Panc1 (cell line): ENCODE results near the gene FXYD4. TPM values are rescaled to one million over a fixed set of nuclear protein-coding genes. Genes with fewer than 3 reads are reported as not detected.

Experiments
- ATAC-seq: fragments of 200-7000 bp; cut with Tn5 transposase; 2 replicates; pipeline ENCODE4 v1.9.1; 2020; ENCODE audit warnings: mild to moderate bottlenecking, moderate library complexity
- BruUV-seq: library from RNA; stranded (reverse); fragments of 400-500 nt; replicated peaks from 2 replicates; lab custom pipeline; 2021; lab: Mats Ljungman, UMichigan
- CTCF ChIA-PET: fragments of 300-600 bp; sonication (Branson Sonifier 250); formaldehyde crosslinking; loops from one replicate; lab custom pipeline; 2022; ENCODE audit warnings: antibody characterized with exemption; lab: Charles Lee
- POLR2A ChIA-PET: fragments of 300-600 bp; sonication (Branson Sonifier 250); formaldehyde crosslinking; loops from one replicate; lab custom pipeline; 2022; ENCODE audit warnings: antibody characterized with exemption; lab: Charles Lee
- DNase-seq: peaks from one replicate; pipeline ENCODE4 v3.0.0-alpha.2; 2010; ENCODE audit warnings: low read depth, low spot score
- H3K27ac ChIP-seq: 2 replicates; pipeline ENCODE4 v1.5.1; 2011; ENCODE audit warnings: mild to moderate bottlenecking, low read length, inconsistent platforms
- H3K27me3 ChIP-seq: fragments of 200-500 bp; sonication (Bioruptor generic); 2 replicates; pipeline ENCODE4 v1.6.0; 2014; ENCODE audit warnings: low read length, inconsistent platforms; ENCODE audit not compliant: control insufficient read depth, insufficient read depth
- H3K36me3 ChIP-seq: fragments of 200-500 bp; sonication (Bioruptor generic); 2 replicates; pipeline ENCODE4 v1.5.1; 2014; ENCODE audit warnings: inconsistent platforms, mild to moderate bottlenecking, low read length, moderate library complexity; ENCODE audit not compliant: control insufficient read depth, insufficient read depth
- H3K4me1 ChIP-seq: 2 replicates; pipeline ENCODE4 v1.5.1; 2011; ENCODE audit warnings: inconsistent platforms, mild to moderate bottlenecking, low read length, moderate library complexity; ENCODE audit not compliant: control insufficient read depth, insufficient read depth
- H3K4me3 ChIP-seq, 2 experiments: 2 replicates each; pipeline ENCODE4 v1.5.1; 2011 to 2012; ENCODE audit warnings: low read depth in 2 of 2, low read length in 2 of 2, mild to moderate bottlenecking in 2 of 2, inconsistent platforms in 1 of 2, moderate library complexity in 1 of 2
- H3K9me3 ChIP-seq: fragments of 200-500 bp; sonication (Bioruptor generic); 2 replicates; pipeline ENCODE4 v1.5.1; 2014; ENCODE audit warnings: low read depth, mild to moderate bottlenecking, inconsistent platforms, low read length, moderate library complexity; ENCODE audit not compliant: control insufficient read depth, insufficient read depth
- CTCF ChIP-seq: fragments of 450-650 bp; IDR thresholded peaks from 2 replicates; pipeline ENCODE4 v1.5.1; 2017; ENCODE audit warnings: mild to moderate bottlenecking
- POLR2AphosphoS5 ChIP-seq: IDR thresholded peaks from 2 replicates; pipeline ENCODE4 v1.6.1; 2012; ENCODE audit warnings: mild to moderate bottlenecking, low read depth, low read length, moderate library complexity
- REST ChIP-seq, 2 experiments: IDR thresholded peaks; 2 replicates each; pipeline ENCODE4 v1.6.1; 2011 to 2012; ENCODE audit warnings: low read depth in 2 of 2, control low read depth in 1 of 2, low read length in 1 of 2, mild to moderate bottlenecking in 1 of 2, moderate library complexity in 1 of 2; ENCODE audit not compliant: insufficient read depth in 1 of 2
- SIN3A ChIP-seq: IDR thresholded peaks from 2 replicates; pipeline ENCODE4 v1.6.1; 2012; ENCODE audit warnings: low read depth, mild to moderate bottlenecking, low read length, moderate library complexity, borderline replicate concordance; ENCODE audit not compliant: insufficient read depth
- TCF7L2 ChIP-seq: IDR thresholded peaks from 2 replicates; pipeline ENCODE4 v1.6.1; 2011; ENCODE audit warnings: mild to moderate bottlenecking, low read depth, low read length, inconsistent platforms
- in situ Hi-C: cut with HindIII; loops from 2 replicates; pipeline ENCODE4 v1.10.0; 2016; ENCODE audit warnings: low sequenced_read_pairs, low pct_unique_long_range_greater_than_20kb
- intact Hi-C: fragments of 100-400 bp; cut with micrococcal nuclease; formaldehyde crosslinking; loops from one replicate; pipeline ENCODE4 v1.10.0; 2022; ENCODE audit not compliant: unreplicated experiment
- total RNA-seq: library from RNA; stranded (reverse); gene quantifications from one replicate; pipeline ENCODE4 v1.2.1, GENCODE V29; 2021; ENCODE audit not compliant: unreplicated experiment

FXYD4 gene
- total RNA-seq, 1 experiment from 2014 or later = not detected

GRCh38 chr10:43386981-43387677, 15.7 kb downstream of the FXYD4 start:
- H3K36me3 ChIP-seq = peaks cover 51% of the 10 kb centered on the region
- H3K9me3 ChIP-seq = no peaks in the 10 kb centered on the region
- DNase-seq (no peak), ATAC-seq (no peak)
- in situ Hi-C loops = no loop called here
- no peak overlapping the region for H3K27ac ChIP-seq
- peaks cover 11% of the 10 kb centered on the region for H3K4me1 ChIP-seq
- no peak for TF ChIP-seq POLR2AphosphoS5
- no peaks in the 10 kb centered on the region for H3K27me3 ChIP-seq
- no peak overlapping the region for H3K4me3 ChIP-seq
- ChIA-PET POLR2A (no interaction called here), CTCF (no interaction called here)
- TSS peak; percentile 45 for BruUV-seq
- intact Hi-C loops = no loop called here

- Histone ChIP-seq H3K4me3 (no peak overlapping the region), H3K36me3 (peaks cover 55% of the 10 kb centered on the region), H3K27ac (no peak overlapping the region), H3K27me3 (no peaks in the 10 kb centered on the region), H3K9me3 (no peaks in the 10 kb centered on the region), H3K4me1 (peaks cover 11% of the 10 kb centered on the region)
- in situ Hi-C loops = no loop called here
- ChIA-PET POLR2A (interaction anchor here (0.7 kb wide), 1 partner anchor 246 kb away, joined by 3 read pairs; no protein-coding TSS in a partner anchor), CTCF (interaction anchor here (0.7 kb wide), 2 partner anchors 24 to 185 kb away, joined by 5 to 6 read pairs; no protein-coding TSS in a partner anchor)
- intact Hi-C loops = no loop called here
- no peak for TF ChIP-seq REST (IDR thresholded peaks at IDR 0.05; ENCODE audit: insufficient read depth in 1 of 2, low read depth in 2 of 2, low read length in 1 of 2)
- no peak for TF ChIP-seq TCF7L2
- TF ChIP-seq CTCF = no peak
- no peak for TF ChIP-seq POLR2AphosphoS5
- no peak for TF ChIP-seq SIN3A
- no TSS peak for BruUV-seq
- ATAC-seq (no peak), DNase-seq (no peak)
Observed at GRCh38 chr10:43387678-43388032, 16.2 kb downstream of the FXYD4 start.

GRCh38 chr10:43389867-43390266, 18.4 kb downstream of the FXYD4 start:
- POLR2A ChIA-PET = no interaction called here
- intact Hi-C loops = no loop called here
- BruUV-seq = no TSS peak

More at GRCh38 chr10:43389867-43390266, 18.4 kb downstream of the FXYD4 start:
- CTCF ChIA-PET = no interaction called here
- Histone ChIP-seq H3K27me3 (no peaks in the 10 kb centered on the region), H3K4me3 (no peak overlapping the region), H3K4me1 (peaks cover 17% of the 10 kb centered on the region), H3K27ac (no peak overlapping the region; the same call in 1 of the 2 replicates), H3K36me3 (peaks cover 73% of the 10 kb centered on the region), H3K9me3 (no peaks in the 10 kb centered on the region)
- in situ Hi-C loops = no loop called here
- DNase-seq (no peak), ATAC-seq (no peak)
- TF ChIP-seq SIN3A (no peak), POLR2AphosphoS5 (peak; percentile 65; the same call in 1 of the 2 replicates)
